Measurements from ENCODE around the gene CES5A.
"Not testable (repeated sequence)": the region's sequence is repeated elsewhere in the genome, so short reads cannot be mapped to it uniquely, and the experiment has no call there.

CES5A gene

DNA sequence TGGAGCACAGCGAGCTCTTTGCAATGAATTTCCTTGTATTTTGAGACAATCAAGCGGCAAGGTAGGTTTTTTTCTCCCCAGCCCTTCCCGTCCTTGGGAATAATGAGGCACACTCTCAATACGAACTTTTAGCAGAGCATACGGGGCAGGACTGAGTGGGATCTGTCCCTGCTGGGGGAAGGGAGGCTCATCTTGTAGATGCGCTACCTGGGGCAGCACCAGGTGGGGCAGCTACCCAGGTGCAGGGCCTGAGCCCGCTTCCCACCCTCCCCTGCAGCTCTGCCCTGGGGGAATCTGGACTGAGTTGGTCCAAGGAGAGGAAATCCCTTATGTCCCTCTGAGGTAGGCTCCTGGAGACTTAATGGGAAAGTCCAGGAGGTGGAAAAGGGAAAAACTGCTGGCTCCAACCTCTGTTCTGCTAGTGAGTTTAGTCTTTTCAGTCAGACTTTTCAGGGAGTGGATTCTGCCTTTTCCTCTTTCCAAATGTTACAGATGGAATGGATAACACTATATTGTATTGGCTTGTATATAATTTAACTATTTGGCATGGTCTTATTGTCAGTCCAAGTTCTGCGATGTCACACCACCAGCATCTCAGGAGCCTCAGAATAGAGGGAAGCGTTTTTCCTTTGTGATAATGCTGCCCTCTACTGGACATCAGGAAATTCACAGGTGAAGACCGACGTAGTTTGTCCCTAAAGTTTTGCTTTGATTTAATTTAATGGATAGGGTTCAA lies 32.6 kb downstream of the CES5A start:
- peak; percentile 65 for DNase-seq (ENCODE audit: low spot score)
- TF ChIP-seq, protein P1, sequence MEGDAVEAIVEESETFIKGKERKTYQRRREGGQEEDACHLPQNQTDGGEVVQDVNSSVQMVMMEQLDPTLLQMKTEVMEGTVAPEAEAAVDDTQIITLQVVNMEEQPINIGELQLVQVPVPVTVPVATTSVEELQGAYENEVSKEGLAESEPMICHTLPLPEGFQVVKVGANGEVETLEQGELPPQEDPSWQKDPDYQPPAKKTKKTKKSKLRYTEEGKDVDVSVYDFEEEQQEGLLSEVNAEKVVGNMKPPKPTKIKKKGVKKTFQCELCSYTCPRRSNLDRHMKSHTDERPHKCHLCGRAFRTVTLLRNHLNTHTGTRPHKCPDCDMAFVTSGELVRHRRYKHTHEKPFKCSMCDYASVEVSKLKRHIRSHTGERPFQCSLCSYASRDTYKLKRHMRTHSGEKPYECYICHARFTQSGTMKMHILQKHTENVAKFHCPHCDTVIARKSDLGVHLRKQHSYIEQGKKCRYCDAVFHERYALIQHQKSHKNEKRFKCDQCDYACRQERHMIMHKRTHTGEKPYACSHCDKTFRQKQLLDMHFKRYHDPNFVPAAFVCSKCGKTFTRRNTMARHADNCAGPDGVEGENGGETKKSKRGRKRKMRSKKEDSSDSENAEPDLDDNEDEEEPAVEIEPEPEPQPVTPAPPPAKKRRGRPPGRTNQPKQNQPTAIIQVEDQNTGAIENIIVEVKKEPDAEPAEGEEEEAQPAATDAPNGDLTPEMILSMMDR (IDR thresholded peaks at IDR 0.05; ENCODE audit: extremely low read depth, insufficient read depth, missing control alignments), result peak; percentile 67
- in situ Hi-C loops (cut with MboI; ENCODE audit: low pct_unique_long_range_greater_than_20kb, low sequenced_read_pairs, unreplicated experiment), result loop anchor here (5.0 to 10.0 kb wide), 2 partner anchors 130 to 378 kb away; no protein-coding TSS in a partner anchor

DNA sequence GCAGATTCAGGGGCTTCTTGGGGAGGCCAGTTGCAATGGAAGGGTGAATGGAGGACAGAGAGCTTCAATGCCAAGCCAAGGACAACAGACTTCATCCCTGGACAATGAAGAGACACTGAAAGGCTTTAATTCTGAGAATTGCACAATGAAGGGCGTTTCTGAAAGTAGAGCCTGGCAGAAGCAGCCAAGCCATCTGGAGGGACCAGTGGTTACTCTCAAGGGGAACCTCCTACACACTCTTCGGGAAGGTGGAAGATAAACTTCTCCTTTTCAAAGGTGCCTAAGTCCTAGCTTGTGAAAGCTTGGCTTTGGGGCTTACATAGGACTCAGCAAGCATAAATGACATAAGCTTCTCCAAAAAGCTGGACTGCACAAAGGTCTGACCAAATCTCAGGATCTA lies 36.1 kb downstream of the CES5A start:
- TF ChIP-seq, protein P1 (IDR thresholded peaks at IDR 0.05; ENCODE audit: extremely low read depth, insufficient read depth, missing control alignments), result no peak
- DNase-seq (ENCODE audit: low spot score), result no peak
- in situ Hi-C loops (cut with MboI; ENCODE audit: low pct_unique_long_range_greater_than_20kb, low sequenced_read_pairs, unreplicated experiment), result no loop called here

DNA sequence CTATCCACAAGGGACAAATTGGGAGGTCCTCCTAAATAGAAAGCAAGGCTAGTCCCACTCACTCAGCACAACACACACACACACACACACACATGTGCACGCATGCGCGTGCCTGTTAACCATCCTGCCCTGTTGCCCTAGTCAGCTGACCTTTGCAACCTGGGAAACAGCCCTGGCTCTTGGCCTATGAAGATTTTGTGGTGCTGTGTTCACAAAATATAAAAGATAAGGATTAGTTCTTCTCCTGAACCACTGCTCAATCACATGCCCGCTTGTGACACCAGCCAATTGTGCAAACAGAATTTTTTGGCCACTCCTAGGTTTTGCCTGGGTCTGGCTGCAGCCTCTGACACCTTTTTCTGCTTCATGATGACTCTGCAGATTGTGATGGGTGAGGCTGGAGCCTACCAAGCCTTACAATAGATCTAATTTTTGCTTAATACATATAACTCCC lies 39.0 kb downstream of the CES5A start:
- DNase-seq (ENCODE audit: low spot score), result no peak
- in situ Hi-C loops (cut with MboI; ENCODE audit: low pct_unique_long_range_greater_than_20kb, low sequenced_read_pairs, unreplicated experiment), result no loop called here
- TF ChIP-seq, protein P1 (IDR thresholded peaks at IDR 0.05; ENCODE audit: extremely low read depth, insufficient read depth, missing control alignments), result no peak

DNA sequence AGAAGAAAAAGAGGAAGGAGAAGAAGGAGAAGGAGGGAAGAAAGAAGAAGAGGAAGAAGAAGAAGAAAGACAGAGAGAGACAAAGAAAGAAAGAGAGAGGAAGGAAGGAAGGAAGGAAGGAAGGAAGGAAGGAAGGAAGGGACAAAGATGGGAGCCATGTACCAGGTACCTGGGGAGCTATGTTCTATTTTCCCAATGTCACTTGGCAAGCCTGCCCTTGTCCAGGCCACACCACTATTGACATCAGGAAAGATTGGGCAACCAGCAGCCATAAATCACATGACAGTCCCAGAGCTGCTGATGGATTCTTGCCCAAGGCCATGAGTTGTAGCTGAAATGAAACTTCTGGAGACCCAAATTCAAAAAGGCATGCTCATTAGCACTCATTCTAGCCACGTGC lies 39.6 kb downstream of the CES5A start:
- DNase-seq (ENCODE audit: low spot score), result no peak
- in situ Hi-C loops (cut with MboI; ENCODE audit: low pct_unique_long_range_greater_than_20kb, low sequenced_read_pairs, unreplicated experiment), result no loop called here
- TF ChIP-seq, protein P1 (IDR thresholded peaks at IDR 0.05; ENCODE audit: extremely low read depth, insufficient read depth, missing control alignments), result no peak

DNA sequence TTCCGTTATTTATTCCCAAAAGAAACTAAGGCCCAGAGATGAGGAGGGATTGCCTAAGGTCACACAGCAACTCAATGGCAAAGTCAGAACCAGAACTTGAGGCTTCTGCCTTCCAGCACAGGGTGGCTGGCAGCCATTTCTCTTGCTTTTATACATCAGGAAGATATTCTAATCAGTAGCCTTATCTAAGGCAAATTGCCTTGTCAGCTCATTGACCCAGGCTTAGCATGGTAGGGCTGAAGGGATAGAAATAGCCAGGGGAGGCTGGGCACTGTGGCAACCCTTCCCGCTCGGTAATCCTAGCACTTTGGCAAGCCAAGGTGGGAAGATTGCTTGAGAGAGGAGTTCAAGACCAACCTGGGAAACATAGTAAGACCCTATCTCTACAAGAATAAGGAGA lies 40.0 kb downstream of the CES5A start:
- in situ Hi-C loops (cut with MboI; ENCODE audit: low pct_unique_long_range_greater_than_20kb, low sequenced_read_pairs, unreplicated experiment); DNase-seq (ENCODE audit: low spot score): not testable (repeated sequence)

DNA sequence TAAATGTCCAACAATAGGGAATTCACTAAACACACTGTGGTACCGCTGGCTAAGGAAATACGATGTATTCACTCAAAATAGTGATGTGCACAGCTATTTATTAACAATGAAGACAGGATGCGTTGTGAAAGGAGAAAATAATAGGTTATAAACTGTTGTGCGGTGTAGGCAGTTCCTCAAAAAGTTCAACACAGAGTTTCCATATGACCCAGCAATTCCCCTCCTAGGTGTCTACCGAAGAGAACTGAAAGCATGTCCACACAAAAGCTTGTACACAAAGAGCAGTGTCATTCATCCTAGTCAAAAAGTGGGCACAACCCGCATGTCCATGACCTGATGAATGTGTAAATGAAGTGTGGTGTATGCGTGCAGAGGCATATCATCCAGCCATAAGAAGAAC lies 41.1 kb downstream of the CES5A start:
- TF ChIP-seq, protein P1 (IDR thresholded peaks at IDR 0.05; ENCODE audit: extremely low read depth, insufficient read depth, missing control alignments), result no peak
- in situ Hi-C loops (cut with MboI; ENCODE audit: low pct_unique_long_range_greater_than_20kb, low sequenced_read_pairs, unreplicated experiment), result no loop called here
- DNase-seq (ENCODE audit: low spot score), result no peak

DNA sequence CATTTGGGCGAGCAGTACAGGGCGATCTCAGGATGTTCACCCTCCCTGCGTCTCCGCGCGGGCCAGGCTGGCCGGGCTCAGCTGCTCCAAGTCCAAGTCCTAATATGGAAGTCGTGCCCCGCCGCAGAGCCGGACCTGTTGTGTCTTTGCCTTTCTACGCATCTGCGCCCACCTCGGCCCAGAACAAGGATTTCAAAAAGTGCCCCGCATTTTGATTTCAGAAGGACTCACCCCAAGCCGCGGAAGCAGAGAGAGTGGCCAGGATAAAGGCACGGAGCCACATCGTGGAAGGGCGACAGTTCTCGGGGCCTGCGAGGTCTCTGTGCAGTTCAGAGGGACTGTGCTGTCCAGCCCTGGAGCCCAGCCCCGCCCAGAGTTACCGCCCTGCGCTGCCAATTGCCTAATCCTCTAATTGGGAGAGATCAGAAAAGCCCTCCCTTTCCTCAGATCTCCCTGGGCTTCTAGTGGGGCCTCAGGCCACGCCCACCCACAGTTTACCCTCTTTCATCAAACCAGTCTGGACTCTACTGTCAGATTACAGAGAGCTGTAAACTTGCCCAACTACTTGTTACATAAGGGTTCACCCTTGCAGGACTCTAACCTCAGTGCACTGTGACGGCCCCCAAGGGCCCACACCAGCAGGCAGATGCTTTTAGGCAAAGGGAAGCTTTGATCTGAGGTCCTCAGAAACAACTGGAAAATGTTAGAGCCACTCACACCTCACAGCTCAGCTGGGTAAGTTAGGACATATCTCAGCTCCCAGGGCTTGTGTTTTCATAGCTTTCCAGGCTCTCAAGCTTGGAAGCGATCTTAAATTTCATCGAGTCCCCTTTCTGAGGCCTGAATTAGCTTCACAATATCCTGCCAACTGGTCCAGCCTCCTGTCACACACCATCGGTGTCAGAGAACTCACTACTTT lies 42.1 kb downstream of the CES5A start, which contains the start of gene CES1:
Gene CES1, minus strand, starts transcription at position 324 of the 919 bp plus-strand sequence. Its CDS starts 41 bp downstream, at position 283.
- TF ChIP-seq, protein P1 (IDR thresholded peaks at IDR 0.05; ENCODE audit: extremely low read depth, insufficient read depth, missing control alignments), result no peak
- in situ Hi-C loops (cut with MboI; ENCODE audit: low pct_unique_long_range_greater_than_20kb, low sequenced_read_pairs, unreplicated experiment), result no loop called here
- no peak for DNase-seq (ENCODE audit: low spot score)

Measured in GM13977 (cell line).